ENCODE data around the gene CAMKK2.

DNA sequence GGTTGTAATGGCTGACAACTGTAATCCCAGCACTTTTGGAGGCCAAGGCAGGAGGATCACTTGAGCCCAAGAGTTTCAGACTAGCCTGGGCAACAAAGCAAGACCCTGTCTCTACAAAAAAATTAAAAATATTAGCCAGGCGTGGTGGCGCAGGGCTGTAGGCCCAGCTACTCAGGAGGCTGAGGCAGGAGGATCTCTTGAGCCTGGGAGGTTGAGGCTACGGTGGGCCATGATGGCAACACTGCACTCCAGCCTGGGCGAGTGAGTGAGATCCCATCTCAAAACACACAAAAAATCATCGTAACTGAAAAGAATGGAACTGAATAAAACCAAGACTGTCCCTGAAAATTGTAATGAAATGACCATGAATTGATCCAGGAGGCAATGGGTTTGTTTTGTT lies 6.1 kb downstream of the CAMKK2 start:
- TF ChIP-seq FOXM1 (IDR thresholded peaks at IDR 0.05; ENCODE audit: borderline replicate concordance) (no peak), ELF4 (IDR thresholded peaks at IDR 0.05) (no peak), L3MBTL2 (conservative IDR thresholded peaks at IDR 0.05) (no peak), SP1 (IDR thresholded peaks at IDR 0.05) (no peak), NFRKB (IDR thresholded peaks at IDR 0.05) (no peak), TARDBP (IDR thresholded peaks at IDR 0.05) (no peak), ARNT (IDR thresholded peaks at IDR 0.05) (no peak), BHLHE40 (IDR thresholded peaks at IDR 0.05; ENCODE audit: borderline replicate concordance) (no peak), FOXK2 (IDR thresholded peaks at IDR 0.05) (no peak)

Data from HEK293T (cell line).